GM10847 (cell line): ENCODE measurements around the gene PCSK7.
A peak's percentile ranks its signal among the peaks of the same experiment; 100 is the strongest.

Experiments
- POLR2A ChIP-seq: IDR thresholded peaks from 2 replicates; pipeline ENCODE4 v1.6.1; 2011; ENCODE audit not compliant: insufficient read length; ENCODE audit errors: extremely low read depth

The PCSK7 gene

DNA sequence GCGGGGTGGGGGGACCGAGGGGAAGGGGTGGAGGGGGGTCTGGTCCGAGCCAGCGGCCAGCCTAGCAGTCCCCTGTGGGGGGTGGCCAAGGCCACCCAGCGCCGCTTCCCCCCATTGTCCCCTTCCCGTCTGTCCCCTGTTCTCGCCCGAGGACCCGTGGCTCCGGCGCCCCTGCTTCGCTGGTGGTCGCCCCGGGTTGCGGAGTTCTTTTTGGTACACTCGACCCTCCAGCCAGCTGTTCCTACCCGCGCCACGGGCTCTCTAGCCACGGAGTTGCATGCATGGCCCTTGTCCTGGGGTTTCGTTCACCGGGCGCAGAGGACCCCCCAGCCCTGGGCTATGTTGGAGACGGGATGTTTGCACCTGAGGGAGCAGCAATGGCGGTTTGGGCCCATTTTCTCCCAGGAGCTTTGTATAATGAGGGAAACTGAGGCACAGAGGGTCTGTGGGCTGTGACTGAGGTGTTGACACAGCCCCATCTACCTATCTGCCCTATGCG is 1.1 kb upstream of the PCSK7 start:
- TF ChIP-seq POLR2A: no peak

- peak; percentile 16 for TF ChIP-seq POLR2A
Measured at GRCh38 chr11:117232092-117232878, 412 bp upstream of the PCSK7 start, which contains the start of gene RNF214. RNF214 (plus strand) TSS chr11:117232671; CDS start chr11:117234273, 1,602 bp downstream.

DNA sequence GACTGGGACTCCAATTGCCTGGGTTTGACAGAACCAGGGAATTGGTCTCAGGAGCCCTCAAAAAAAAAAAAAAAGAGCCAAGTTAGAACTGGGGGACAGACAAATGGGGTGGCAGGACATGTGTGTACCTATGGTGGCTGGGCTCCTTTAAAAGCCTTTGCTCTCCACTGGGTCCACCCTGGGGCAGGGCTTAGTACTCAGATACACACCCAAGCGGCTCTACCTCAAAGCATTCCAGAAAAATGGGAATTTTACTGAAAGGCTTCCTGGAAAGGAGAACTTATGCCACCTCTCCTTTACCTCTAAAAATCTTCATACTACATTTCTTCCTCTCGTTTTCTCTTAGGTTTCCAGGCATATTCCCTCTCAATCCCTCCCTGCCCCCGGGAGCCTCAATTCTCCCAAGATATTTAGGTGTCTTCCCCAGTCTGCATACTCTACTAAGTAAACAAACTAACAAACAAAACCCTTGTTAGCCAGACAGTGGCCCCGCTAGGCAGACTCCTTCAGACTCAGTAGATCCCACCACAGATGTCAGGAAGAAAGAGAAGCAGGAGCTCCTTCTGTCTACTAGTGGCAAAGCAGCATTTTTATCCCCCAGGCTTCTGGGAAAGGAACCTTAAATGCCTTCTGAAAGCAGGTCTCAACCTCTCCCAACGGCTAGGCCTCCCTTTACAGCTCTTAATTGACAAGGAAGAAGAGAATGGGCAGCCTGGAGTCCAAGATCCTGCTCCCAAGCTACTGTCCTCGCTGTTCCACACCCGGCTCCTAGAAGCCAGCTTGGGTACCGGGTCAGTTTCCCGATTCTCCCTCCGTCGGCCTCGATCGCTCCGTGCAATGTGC is 653 bp downstream of the PCSK7 start:
- TF ChIP-seq POLR2A: no peak

DNA sequence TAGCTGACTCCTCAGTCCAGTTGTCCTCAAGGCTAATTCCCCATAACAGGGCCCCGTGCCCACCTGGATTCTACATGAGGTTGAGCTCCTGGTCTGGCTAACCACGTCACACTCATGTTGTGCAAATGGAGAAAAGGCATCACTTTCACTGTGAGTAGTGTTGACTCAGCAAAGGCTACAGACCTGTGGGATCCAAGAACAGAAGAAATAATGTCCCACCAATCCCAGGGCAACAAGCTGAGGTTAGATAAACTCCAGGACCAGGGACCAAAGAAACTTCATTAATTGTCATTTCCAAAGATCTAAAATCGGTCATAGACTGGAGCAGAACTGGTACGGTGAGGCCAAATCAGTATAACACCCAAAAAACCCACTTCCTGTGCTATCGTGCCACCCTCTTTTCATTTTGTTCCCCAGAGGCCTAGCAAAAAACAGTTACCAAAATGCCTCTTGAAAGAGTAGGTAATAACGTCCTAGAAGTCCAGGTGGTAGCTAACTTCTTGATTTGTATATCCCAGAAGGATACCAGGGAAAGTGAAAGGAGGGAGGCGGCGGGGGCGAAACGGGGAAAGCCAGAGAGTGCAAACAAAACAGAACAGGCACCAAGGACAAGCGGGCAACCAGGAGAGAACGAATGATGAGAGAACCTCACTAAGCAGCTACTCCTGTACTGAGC is 1.4 kb downstream of the PCSK7 start:
- TF ChIP-seq POLR2A: no peak

DNA sequence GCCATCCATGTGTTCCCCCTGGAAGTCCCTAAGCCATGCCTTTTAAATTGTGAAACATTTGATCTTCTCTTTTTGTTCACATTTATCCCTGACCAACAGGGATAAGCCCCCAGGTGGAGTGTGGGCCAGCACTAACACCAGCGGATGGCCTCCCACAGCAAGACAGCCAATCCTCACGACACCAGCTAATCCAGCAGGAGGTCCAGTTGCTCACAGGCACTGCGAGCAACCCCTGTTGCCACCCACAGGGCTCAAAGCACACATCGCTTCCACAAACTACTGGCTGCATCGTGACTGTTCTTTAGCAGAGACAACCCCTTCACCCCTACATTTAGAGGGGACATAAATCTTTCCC is 2.0 kb downstream of the PCSK7 start:
- no peak for TF ChIP-seq POLR2A

- TF ChIP-seq POLR2A: no peak
Measured at GRCh38 chr11:117229411-117229810, 2.5 kb downstream of the PCSK7 start.

DNA sequence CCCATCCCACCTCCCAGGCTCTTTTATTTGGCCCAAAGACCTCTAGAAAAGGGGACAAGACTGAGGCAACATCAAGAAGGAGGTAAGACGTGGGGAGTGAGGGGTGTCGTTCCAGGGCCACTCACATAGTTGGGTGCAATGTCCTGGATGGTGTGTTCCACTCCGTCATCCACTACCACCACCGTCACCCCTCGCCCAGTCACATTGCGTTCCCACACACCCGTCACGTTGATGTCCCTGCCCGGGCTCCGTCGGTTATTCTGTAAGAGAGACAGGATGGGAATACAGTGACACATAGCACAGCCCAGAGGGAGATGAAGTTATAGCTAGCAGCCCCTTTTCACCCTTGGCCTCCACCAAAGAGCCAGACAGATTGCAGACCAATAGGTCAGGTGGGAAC is 3.8 kb downstream of the PCSK7 start:
- no peak for TF ChIP-seq POLR2A

DNA sequence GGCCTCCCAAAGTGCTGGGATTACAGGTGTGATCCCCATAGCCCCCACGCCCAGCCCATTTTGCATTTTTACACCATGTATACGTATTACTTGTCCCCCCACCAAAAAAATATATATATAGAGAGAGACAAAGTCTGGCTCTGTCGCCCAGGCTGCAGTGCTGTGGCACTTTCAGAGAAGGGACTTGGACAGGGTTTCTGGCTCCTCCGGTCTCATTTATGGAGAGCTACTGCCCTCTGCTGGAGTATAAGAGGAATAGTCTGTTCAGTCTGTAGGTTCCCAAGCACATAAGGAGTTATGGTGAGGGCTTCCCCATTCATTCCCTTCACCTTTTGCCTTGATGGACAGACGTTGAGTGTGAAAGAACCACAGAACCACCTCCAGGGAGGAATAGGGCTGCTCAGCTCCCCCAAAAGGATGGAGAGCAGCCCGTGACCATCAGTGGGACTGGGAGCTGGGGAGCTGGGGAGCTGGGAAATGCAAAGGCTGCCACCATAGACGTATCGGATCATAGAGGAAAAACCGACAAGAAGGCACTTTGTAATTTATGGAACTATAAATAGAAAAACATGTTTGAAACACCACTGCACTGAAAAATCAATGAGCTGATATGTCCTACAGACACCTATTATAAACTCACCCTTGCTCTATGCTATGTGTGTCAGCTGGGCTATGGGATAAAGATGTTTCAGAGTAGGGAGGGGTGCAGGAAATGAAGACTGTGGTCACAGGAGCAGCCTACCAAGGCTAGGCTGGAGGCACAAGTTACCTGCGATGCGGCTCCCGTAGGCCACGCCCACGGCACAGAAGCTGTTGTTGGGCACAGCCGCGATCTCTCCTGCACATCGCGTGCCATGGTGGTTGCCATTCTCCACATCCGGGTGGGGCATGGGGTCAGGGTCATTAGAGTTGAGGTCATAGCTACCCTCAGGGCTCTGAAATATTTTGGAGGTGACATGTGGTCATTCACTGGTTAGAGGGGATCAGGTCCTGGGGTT is 5.2 kb downstream of the PCSK7 start:
- no peak for TF ChIP-seq POLR2A

- TF ChIP-seq POLR2A: no peak
Measured at GRCh38 chr11:117225553-117226170, 6.2 kb downstream of the PCSK7 start.

DNA sequence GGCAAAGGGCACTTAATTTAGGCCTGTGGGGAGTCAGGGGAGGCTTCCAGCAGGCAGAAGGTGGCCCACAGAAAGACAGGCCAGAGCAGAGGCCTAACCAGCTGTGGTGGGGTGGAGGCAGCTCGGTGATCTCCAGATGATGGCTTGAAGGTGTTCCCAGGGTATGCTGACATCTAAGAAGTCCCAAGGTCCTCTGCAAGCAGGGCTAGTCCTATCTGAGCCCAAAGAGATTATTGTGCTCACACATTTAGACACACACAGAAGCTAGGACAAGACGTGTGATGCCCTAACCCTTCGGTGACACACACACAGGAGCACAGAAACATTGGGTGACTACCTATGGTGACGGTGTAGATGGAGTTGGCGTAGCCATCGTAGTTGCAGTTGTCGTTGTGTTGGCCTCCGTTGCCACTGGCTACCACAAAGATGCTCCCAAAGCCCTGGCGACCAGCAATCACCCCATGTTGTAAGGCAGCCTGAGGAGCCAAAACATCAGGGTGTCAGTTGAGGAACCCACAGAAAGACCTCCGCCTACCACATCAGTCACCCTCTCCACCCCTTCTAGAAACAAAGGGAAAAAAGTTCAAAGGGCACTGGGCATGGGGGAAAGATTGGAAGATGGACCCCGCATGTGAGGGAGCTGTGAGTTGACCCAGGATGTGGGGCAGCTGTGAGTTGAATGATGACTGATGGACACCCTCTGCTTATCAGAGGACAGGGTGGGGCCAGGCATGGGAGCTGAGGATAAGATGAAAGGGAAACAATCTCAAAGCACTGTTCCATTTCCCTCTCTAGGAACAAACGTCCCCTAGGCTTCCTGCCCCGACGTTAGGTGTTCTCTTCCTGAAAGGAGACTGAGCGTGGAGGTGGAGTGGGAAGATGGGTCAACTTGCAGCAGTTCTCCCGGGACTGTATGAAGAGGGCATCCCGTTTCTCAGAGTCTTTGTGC is 7.9 kb downstream of the PCSK7 start:
- TF ChIP-seq POLR2A: no peak

DNA sequence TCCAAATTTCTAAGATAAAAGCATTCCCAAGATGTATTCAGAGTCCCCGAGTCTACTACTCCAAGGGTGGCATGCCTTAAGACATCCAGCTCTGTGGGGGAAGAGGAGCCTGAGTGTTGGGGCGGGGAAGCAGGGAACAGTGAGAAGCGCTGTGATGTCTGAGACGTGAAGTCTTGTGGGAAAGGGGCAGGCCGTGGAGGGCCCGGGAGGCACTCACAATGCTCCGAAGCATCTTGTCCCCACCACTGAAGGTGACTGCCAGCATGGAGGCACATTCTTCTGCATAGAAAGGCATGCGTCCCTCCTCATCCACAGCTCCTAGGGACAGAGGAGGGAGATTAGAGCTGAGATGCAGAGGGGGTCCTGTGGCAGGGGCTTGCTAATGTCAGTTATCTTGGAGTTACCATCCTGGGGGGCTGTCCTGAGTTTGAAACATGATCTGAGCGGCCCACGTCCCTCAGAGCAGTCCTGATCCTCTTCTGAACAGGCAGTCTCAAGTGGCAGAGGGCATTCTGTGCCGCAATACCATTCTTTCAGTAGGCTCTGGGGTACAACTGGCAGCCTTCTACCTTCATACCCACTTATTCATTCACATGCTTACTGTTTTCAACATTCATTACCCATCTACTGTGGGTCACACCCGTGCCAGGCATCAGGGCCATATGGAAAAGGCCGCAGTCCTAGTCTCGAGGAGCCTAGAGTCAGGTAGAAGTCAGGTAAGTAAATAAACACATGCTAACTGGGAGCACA is 8.7 kb downstream of the PCSK7 start:
- no peak for TF ChIP-seq POLR2A
